Osteocyte (in vitro differentiated cells): ENCODE data around the gene RUSF1. TPM values are rescaled to one million over a fixed set of nuclear protein-coding genes. Genes with fewer than 3 reads are reported as not detected.

ENCODE experiments used
- DNase-seq: peaks from one replicate; pipeline ENCODE4 v3.0.0; 2021; ENCODE audit warnings: mixed read lengths; ENCODE audit not compliant: unreplicated experiment; ENCODE audit errors: extremely low spot score
- H3K27ac Mint-ChIP-seq: one replicate; pipeline ENCODE4 v1.8.0; 2021; ENCODE audit warnings: mild to moderate bottlenecking, mixed read lengths; ENCODE audit not compliant: unreplicated experiment
- H3K27me3 Mint-ChIP-seq: one replicate; pipeline ENCODE4 v1.8.0; 2021; ENCODE audit warnings: mixed read lengths; ENCODE audit not compliant: unreplicated experiment
- H3K36me3 Mint-ChIP-seq: one replicate; pipeline ENCODE4 v1.8.0; 2021; ENCODE audit warnings: mixed read lengths; ENCODE audit not compliant: unreplicated experiment
- H3K4me1 Mint-ChIP-seq: one replicate; pipeline ENCODE4 v1.8.0; 2021; ENCODE audit warnings: mixed read lengths; ENCODE audit not compliant: unreplicated experiment
- H3K4me3 Mint-ChIP-seq: one replicate; pipeline ENCODE4 v1.8.0; 2021; ENCODE audit warnings: mild to moderate bottlenecking, moderate library complexity, mixed read lengths; ENCODE audit not compliant: unreplicated experiment
- H3K9me3 Mint-ChIP-seq: one replicate; pipeline ENCODE4 v1.8.0; 2021; ENCODE audit warnings: mixed read lengths; ENCODE audit not compliant: unreplicated experiment
- total RNA-seq: library from RNA; stranded (reverse); gene quantifications from 2 replicates; pipeline ENCODE4 v1.2.1, GENCODE V29; 2021
- TF ChIP-seq, protein P1 (sequence below): fragments of 200-600 bp; sonication (generic); IDR thresholded peaks from 2 replicates; pipeline ENCODE4 v1.5.0; 2021; ENCODE audit warnings: antibody characterized with exemption, mild to moderate bottlenecking, moderate library complexity

The RUSF1 gene
- total RNA-seq, 1 donor from 2014 or later, result 72.5 TPM

DNA sequence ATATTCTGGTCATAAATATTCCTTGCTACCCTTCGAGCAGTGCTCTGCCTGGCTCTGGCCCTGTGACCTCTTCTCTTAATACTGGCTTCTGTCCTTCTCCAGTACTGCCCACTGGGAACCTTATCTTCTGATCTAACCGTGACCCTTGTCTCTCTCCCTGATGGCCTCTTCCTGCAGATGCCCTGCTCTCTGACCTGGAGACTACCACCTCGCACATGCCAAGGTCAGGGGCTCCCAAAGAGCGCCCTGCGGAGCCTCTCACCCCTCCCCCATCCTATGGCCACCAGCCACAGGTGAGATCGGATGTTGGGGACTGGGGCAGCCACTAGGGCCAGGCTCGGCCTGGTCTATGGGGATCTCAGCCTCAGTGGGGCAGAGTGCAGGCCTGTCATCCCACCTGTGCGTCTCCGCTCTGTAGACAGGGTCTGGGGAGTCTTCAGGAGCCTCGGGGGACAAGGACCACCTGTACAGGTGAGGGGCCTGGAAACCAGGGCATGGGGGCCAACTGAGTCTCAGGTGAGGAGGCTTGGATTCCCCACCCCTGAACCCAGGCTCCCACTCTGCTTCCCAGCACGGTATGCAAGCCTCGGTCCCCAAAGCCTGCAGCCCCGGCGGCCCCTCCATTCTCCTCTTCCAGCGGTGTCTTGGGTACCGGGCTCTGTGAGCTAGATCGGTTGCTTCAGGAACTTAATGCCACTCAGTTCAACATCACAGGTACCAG, 34.8 kb downstream of the RUSF1 start:
- Mint-ChIP-seq H3K27ac (peak overlapping the region; percentile 95), H3K4me3 (peak overlapping the region; percentile 89), H3K4me1 (peaks cover 35% of the 10 kb centered on the region), H3K27me3 (no peaks in the 10 kb centered on the region), H3K36me3 (peaks cover 26% of the 10 kb centered on the region), H3K9me3 (no peaks in the 10 kb centered on the region)
- DNase-seq, result no peak
- TF ChIP-seq, protein P1, sequence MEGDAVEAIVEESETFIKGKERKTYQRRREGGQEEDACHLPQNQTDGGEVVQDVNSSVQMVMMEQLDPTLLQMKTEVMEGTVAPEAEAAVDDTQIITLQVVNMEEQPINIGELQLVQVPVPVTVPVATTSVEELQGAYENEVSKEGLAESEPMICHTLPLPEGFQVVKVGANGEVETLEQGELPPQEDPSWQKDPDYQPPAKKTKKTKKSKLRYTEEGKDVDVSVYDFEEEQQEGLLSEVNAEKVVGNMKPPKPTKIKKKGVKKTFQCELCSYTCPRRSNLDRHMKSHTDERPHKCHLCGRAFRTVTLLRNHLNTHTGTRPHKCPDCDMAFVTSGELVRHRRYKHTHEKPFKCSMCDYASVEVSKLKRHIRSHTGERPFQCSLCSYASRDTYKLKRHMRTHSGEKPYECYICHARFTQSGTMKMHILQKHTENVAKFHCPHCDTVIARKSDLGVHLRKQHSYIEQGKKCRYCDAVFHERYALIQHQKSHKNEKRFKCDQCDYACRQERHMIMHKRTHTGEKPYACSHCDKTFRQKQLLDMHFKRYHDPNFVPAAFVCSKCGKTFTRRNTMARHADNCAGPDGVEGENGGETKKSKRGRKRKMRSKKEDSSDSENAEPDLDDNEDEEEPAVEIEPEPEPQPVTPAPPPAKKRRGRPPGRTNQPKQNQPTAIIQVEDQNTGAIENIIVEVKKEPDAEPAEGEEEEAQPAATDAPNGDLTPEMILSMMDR, result no peak

DNA sequence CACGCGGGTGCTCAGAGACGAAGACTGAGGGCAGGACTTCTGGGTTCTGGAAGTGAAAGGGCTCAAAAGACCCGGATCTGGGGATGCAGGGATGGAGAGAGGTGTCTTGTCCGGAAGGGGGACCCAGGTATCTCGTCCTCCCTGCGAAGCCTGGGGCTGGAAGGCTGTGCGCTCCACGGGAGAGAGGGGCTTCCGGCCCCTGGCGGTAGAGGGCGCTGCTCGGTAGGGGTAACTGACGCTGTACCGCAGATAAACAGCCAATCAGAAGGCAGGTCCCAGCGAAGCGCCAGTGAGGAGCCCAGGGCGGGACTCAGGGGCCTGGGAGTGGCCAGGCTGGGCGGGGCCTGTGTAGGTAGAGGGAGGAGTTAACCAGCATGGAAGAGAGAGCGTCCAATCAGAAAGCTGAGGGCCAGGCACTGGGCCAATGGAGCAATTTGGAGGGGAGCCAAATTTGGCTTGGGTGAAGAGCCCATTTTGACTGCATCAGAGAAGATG, 35.4 kb downstream of the RUSF1 start:
- TF ChIP-seq, protein P1, result peak; percentile 82
- Mint-ChIP-seq H3K27ac (peak overlapping the region; percentile 95), H3K36me3 (peaks cover 20% of the 10 kb centered on the region), H3K4me1 (peaks cover 35% of the 10 kb centered on the region), H3K9me3 (no peaks in the 10 kb centered on the region), H3K27me3 (no peaks in the 10 kb centered on the region), H3K4me3 (peak overlapping the region; percentile 89)
- DNase-seq, result peak; percentile 94

DNA sequence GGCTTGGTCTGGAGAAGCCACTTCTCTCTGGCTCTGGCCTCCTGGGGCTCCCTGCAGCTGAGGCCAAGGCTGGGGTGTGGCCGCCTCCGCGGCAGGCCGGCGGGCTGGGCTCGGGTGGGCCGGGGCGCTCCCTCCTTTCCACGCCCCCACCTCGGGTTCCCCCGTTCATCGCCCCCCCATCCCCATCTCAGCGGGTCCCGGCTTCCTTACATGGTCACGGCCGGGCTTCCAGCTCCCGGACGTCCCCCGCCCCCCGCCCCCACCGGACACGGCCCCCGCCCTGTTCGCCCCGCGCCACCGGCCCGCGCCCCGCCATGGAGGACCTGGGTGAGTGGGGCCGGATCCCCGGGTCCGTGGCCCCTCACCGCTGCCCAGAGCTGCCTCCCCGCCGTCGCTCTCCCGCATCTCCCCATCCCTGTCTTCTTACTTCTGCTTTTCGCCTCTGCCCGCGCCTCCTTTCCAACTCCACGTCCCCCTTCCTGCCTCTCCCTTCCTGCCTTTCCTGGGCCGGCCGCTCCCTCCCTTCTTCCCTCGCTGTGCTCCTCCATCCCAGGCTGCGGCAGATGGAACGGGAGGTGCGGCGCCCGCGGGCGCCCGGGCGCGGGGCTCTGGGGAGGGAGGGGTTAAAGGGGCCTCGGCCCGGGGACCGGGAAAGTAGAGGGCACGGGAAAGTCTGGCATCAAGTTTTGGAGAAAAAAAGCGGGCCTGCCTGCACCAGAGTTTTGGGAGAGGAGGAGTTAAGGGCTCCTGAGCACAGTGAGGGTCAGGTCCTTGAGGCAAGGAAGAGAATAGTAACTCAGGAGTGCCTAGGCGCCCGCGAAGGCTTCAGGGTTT, 36.1 kb downstream of the RUSF1 start, which contains the start of gene TGFB1I1:
Gene TGFB1I1, plus strand, starts transcription at position 278 of the 834 bp plus-strand sequence. Its CDS starts 37 bp downstream, at position 315.
- Mint-ChIP-seq H3K4me3 (peak within 1 kb of the TSS; percentile 89), H3K9me3 (no peaks in the 10 kb centered on the region), H3K36me3 (peaks cover 17% of the 10 kb centered on the region), H3K4me1 (peaks cover 38% of the 10 kb centered on the region), H3K27me3 (no peaks in the 10 kb centered on the region), H3K27ac (peak within 1 kb of the TSS; percentile 96)
- DNase-seq, result no peak
- TF ChIP-seq, protein P1, result no peak

DNA sequence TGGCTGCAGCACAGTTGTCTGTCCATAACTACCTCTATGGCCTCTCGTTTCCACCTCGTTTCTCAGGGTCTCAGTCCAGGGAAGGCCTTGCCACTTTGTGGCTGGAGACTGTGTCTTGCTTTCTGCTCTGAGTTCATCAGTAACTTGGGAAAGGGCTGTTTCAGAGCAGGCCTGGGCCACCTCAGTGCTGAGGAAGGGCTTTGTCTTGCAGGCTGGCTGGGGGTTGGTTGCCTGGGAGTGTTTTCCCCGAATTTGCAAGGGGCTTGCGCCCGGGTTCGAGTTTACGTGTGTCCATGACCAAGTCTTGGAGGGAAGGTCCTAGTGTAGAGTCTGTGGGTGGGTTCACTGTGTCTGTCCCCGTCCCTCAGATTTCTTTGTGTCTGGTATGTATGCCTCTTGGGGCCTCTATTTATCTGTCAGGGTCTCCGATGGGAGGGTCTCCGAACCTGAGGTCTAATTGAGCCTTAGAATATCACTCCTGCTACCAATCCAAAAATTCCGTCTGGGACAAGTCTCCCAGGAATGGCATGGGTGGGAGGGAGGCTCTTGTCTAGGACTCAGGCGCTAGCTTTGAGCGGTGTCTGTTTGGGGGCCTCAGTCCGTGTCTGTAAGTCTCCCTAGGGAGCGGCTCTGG, 36.8 kb downstream of the RUSF1 start:
- TF ChIP-seq, protein P1, result no peak
- H3K4me3 Mint-ChIP-seq, result peak overlapping the region; percentile 89
- H3K9me3 Mint-ChIP-seq, result no peaks in the 10 kb centered on the region
- H3K4me1 Mint-ChIP-seq, result peaks cover 40% of the 10 kb centered on the region
- peaks cover 19% of the 10 kb centered on the region for H3K36me3 Mint-ChIP-seq
- DNase-seq, result no peak
- peak overlapping the region; percentile 96 for H3K27ac Mint-ChIP-seq
- no peaks in the 10 kb centered on the region for H3K27me3 Mint-ChIP-seq
